Lower lobe of right lung (tissue), 2 donors: Measurements from ENCODE around the gene NTSR1. TPM values are rescaled to one million over a fixed set of nuclear protein-coding genes. Genes with fewer than 3 reads are reported as not detected.

Experiments used
- ATAC-seq, 2 donors: fragments of 200-7000 bp; cut with Tn5 transposase; one replicate each; pipeline ENCODE4 v1.9.1; 2020 to 2022; ENCODE audit warnings: mild to moderate bottlenecking in 2 of 2, moderate library complexity in 2 of 2
- DNase-seq: peaks from one replicate; pipeline ENCODE4 v3.0.0-alpha.2; 2020
- H3K27ac ChIP-seq: fragments of 200-600 bp; one replicate; pipeline ENCODE4 v1.8.0; 2022
- H3K27me3 ChIP-seq: fragments of 200-600 bp; one replicate; pipeline ENCODE4 v1.8.0; 2022; ENCODE audit warnings: low read depth
- H3K36me3 ChIP-seq: fragments of 200-600 bp; one replicate; pipeline ENCODE4 v1.8.0; 2022; ENCODE audit warnings: mild to moderate bottlenecking
- H3K4me1 ChIP-seq: fragments of 200-600 bp; one replicate; pipeline ENCODE4 v1.8.0; 2022
- H3K4me3 ChIP-seq: fragments of 200-600 bp; one replicate; pipeline ENCODE4 v1.8.0; 2022; ENCODE audit warnings: mild to moderate bottlenecking
- H3K9me3 ChIP-seq: fragments of 200-600 bp; one replicate; pipeline ENCODE4 v1.8.0; 2022
- CTCF ChIP-seq: fragments of 200-600 bp; IDR thresholded peaks from one replicate; pipeline ENCODE4 v1.8.0; 2022; ENCODE audit warnings: antibody characterized with exemption, mild to moderate bottlenecking
- intact Hi-C: fragments of 100-400 bp; cut with DNase I; formaldehyde crosslinking; loops from one replicate; pipeline ENCODE4 v1.11.0; 2022
- total RNA-seq: library from RNA; stranded (reverse); fragmentation: NEBNext Ultra II Directional; extraction: Animal tissue kit (Norgen Biotek cat#: 25700); gene quantifications from one replicate; pipeline ENCODE4 v1.2.1, GENCODE V29; 2021
- donor health status: DM: no; HTN: yes; CAD: no; lungs with severe emphysema.

NTSR1 gene
- total RNA-seq, 1 donor from 2014 or later: not detected

GRCh38 chr20:62752671-62753501, 44.2 kb downstream of the NTSR1 start:
- Histone ChIP-seq H3K27me3 (peaks cover 22% of the 10 kb centered on the region), H3K4me1 (no peaks in the 10 kb centered on the region), H3K27ac (no peak overlapping the region), H3K36me3 (no peaks in the 10 kb centered on the region), H3K4me3 (no peak overlapping the region), H3K9me3 (no peaks in the 10 kb centered on the region)
- ATAC-seq (no peak), DNase-seq (peak; percentile 38)
- no peak for TF ChIP-seq CTCF
- intact Hi-C loops: no loop called here

GRCh38 chr20:62753626-62754025, 45.0 kb downstream of the NTSR1 start:
- Histone ChIP-seq H3K4me1 (no peaks in the 10 kb centered on the region), H3K9me3 (no peaks in the 10 kb centered on the region), H3K27me3 (peaks cover 22% of the 10 kb centered on the region), H3K36me3 (no peaks in the 10 kb centered on the region), H3K4me3 (no peak overlapping the region), H3K27ac (no peak overlapping the region)
- peak in 1 of 2 donors; percentile 11 for ATAC-seq
- intact Hi-C loops: no loop called here
- DNase-seq: peak; percentile 20
- TF ChIP-seq CTCF: no peak

- peak; percentile 41 for DNase-seq
- no peak for TF ChIP-seq CTCF
- Histone ChIP-seq H3K27ac (no peak overlapping the region), H3K4me3 (no peak overlapping the region), H3K27me3 (peaks cover 22% of the 10 kb centered on the region), H3K4me1 (no peaks in the 10 kb centered on the region), H3K9me3 (no peaks in the 10 kb centered on the region), H3K36me3 (no peaks in the 10 kb centered on the region)
- ATAC-seq: peak in 1 of 2 donors; percentile 4
- intact Hi-C loops: no loop called here
Observed at GRCh38 chr20:62754122-62754990, 45.7 kb downstream of the NTSR1 start.

- H3K27me3 ChIP-seq: peaks cover 25% of the 10 kb centered on the region
- H3K36me3 ChIP-seq: no peaks in the 10 kb centered on the region
- ATAC-seq: no peak
- TF ChIP-seq CTCF: no peak
- no peak overlapping the region for H3K4me3 ChIP-seq
- intact Hi-C loops: no loop called here
- no peaks in the 10 kb centered on the region for H3K9me3 ChIP-seq
- no peak overlapping the region for H3K27ac ChIP-seq
- DNase-seq: no peak
- no peaks in the 10 kb centered on the region for H3K4me1 ChIP-seq
Observed at GRCh38 chr20:62754991-62755356, 46.3 kb downstream of the NTSR1 start.

- DNase-seq (peak; percentile 26), ATAC-seq (no peak)
- no peak for TF ChIP-seq CTCF
- H3K4me1 ChIP-seq: no peaks in the 10 kb centered on the region
- peaks cover 33% of the 10 kb centered on the region for H3K27me3 ChIP-seq
- H3K4me3 ChIP-seq: no peak overlapping the region
- intact Hi-C loops: no loop called here
- no peak overlapping the region for H3K27ac ChIP-seq
- no peaks in the 10 kb centered on the region for H3K9me3 ChIP-seq
- H3K36me3 ChIP-seq: no peaks in the 10 kb centered on the region
Observed at GRCh38 chr20:62755817-62756724, 47.4 kb downstream of the NTSR1 start.
